Measurements from ENCODE around the gene LRRC17.

DNA sequence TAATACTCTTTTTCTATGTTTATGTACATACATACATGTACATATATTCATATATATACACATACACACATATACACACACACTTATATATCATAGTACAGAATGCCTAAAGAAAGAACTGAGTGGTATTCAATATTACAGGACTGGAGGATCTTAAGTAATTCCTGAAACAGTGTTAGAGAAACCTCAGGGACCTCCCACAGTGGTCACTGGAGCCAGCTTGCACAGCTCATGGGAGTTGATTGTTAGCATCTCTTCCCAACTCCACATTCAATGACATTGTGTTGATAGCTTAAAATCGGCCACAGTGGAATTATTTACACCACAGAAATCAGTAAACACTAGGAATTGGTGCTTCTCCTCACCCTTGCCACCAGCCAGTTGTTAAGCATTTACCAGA, 6.0 kb downstream of the LRRC17 start:
- TF ChIP-seq, protein P1, sequence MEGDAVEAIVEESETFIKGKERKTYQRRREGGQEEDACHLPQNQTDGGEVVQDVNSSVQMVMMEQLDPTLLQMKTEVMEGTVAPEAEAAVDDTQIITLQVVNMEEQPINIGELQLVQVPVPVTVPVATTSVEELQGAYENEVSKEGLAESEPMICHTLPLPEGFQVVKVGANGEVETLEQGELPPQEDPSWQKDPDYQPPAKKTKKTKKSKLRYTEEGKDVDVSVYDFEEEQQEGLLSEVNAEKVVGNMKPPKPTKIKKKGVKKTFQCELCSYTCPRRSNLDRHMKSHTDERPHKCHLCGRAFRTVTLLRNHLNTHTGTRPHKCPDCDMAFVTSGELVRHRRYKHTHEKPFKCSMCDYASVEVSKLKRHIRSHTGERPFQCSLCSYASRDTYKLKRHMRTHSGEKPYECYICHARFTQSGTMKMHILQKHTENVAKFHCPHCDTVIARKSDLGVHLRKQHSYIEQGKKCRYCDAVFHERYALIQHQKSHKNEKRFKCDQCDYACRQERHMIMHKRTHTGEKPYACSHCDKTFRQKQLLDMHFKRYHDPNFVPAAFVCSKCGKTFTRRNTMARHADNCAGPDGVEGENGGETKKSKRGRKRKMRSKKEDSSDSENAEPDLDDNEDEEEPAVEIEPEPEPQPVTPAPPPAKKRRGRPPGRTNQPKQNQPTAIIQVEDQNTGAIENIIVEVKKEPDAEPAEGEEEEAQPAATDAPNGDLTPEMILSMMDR (IDR thresholded peaks at IDR 0.05; ENCODE audit: poor library complexity): no peak
- no peak for TF ChIP-seq EZH2 (IDR thresholded peaks at IDR 0.05; ENCODE audit: borderline replicate concordance)
